K562 (cell line): ENCODE results near the gene RUNX3. TPM values are rescaled to one million over a fixed set of nuclear protein-coding genes. Genes with fewer than 3 reads are reported as not detected.

ENCODE experiments used
- ATAC-seq: fragments of 200-7000 bp; cut with Tn5 transposase; 3 replicates; pipeline ENCODE4 v1.9.1; 2020; ENCODE audit warnings: moderate library complexity
- BruUV-seq: library from RNA; stranded (reverse); fragments of 400-500 nt; replicated peaks from 2 replicates; lab custom pipeline; 2021; lab: Mats Ljungman, UMichigan
- CTCF ChIA-PET: fragments of 300-600 bp; formaldehyde crosslinking; extraction: SDS; loops from one replicate; lab custom pipeline; 2021; ENCODE audit warnings: low intra/inter-chr PET ratio; lab: Yijun Ruan, JAX
- POLR2A ChIA-PET: fragments of 300-600, 350-650 bp; sonication (Branson Sonifier 250); formaldehyde crosslinking; extraction: SDS; loops from one replicate; lab custom pipeline; 2021; ENCODE audit warnings: antibody characterized with exemption, inconsistent platforms; lab: Yijun Ruan, JAX
- DNase-seq, 4 experiments: peaks; one replicate each; pipeline versions ENCODE4 v3.0.0 to v3.0.0-alpha.2; 2011 to 2018; ENCODE audit warnings: low spot score in 3 of 4, mixed read lengths in 3 of 4; ENCODE audit errors: extremely low read depth in 1 of 4
- FAIRE-seq: peaks from 2 replicates; lab custom pipeline; 2011; peaks lifted over from hg19 to GRCh38; lab: Jason Lieb, UNC
- H2AFZ ChIP-seq: 2 replicates; pipeline ENCODE4 v1.6.0; 2011; ENCODE audit warnings: low read depth, low read length, control low read depth, inconsistent platforms
- H3K27ac ChIP-seq: fragments of 200-600 bp; 3 replicates; pipeline ENCODE4 v1.8.0; 2011; ENCODE audit warnings: low read depth, mild to moderate bottlenecking, control low read depth, inconsistent platforms, low read length, moderate library complexity, mixed read lengths; ENCODE audit errors: extremely low read depth
- H3K27me3 ChIP-seq, 2 experiments: fragments of 300-600 bp in 1 of 2; 2 replicates in 1 of 2; 3 replicates in 1 of 2; pipeline versions ENCODE4 v1.6.0 to v1.8.0; 2011; ENCODE audit warnings: inconsistent platforms in 2 of 2, low read length in 2 of 2, mild to moderate bottlenecking in 1 of 2, mixed read lengths in 1 of 2, moderate library complexity in 1 of 2; ENCODE audit not compliant: control insufficient read depth in 2 of 2, insufficient read depth in 2 of 2
- H3K36me3 ChIP-seq: fragments of 300-600 bp; 3 replicates; pipeline ENCODE4 v1.8.0; 2011; ENCODE audit warnings: mild to moderate bottlenecking, low read length, inconsistent platforms; ENCODE audit not compliant: control insufficient read depth, insufficient read depth
- H3K4me1 ChIP-seq, 2 experiments: fragments of 200-600 bp in 1 of 2; replicated peaks in 1 of 2; 2 replicates in 1 of 2; 3 replicates in 1 of 2; pipeline versions ENCODE4 v1.5.1 to v1.8.0; 2011; ENCODE audit warnings: inconsistent platforms in 2 of 2, low read length in 2 of 2, mild to moderate bottlenecking in 1 of 2, mixed read lengths in 1 of 2, moderate library complexity in 1 of 2; ENCODE audit not compliant: control insufficient read depth in 2 of 2, insufficient read depth in 2 of 2
- H3K4me2 ChIP-seq: 2 replicates; pipeline ENCODE4 v1.6.1; 2011; ENCODE audit warnings: low read length, control low read depth, inconsistent platforms, mixed read lengths; ENCODE audit not compliant: insufficient read depth
- H3K4me3 ChIP-seq: fragments of 200-600 bp; sonication (generic), shearing (Covaris generic); 2 replicates; pipeline ENCODE4 v1.5.1; 2016; ENCODE audit warnings: control low read depth, inconsistent platforms
- H3K79me2 ChIP-seq: fragments of 200-600 bp; 3 replicates; pipeline ENCODE4 v1.8.0; 2011; ENCODE audit warnings: low read length, inconsistent platforms; ENCODE audit not compliant: control insufficient read depth, insufficient read depth
- H3K9ac ChIP-seq, 2 experiments: 2 replicates each; pipeline versions ENCODE4 v1.6.0 to v1.6.1; 2011; ENCODE audit warnings: low read depth in 2 of 2, low read length in 2 of 2, control low read depth in 1 of 2, inconsistent platforms in 1 of 2, mild to moderate bottlenecking in 1 of 2, mixed read lengths in 1 of 2; ENCODE audit not compliant: insufficient read depth in 1 of 2
- H3K9me1 ChIP-seq: one replicate; pipeline ENCODE4 v1.6.0; 2011; ENCODE audit warnings: inconsistent platforms, mild to moderate bottlenecking, low read length, moderate library complexity; ENCODE audit not compliant: control insufficient read depth, insufficient read depth
- H3K9me3 ChIP-seq: replicated peaks from 2 replicates; pipeline ENCODE4 v1.5.1; 2011; ENCODE audit warnings: low read depth, low read length, inconsistent platforms; ENCODE audit not compliant: control insufficient read depth, insufficient read depth
- H4K20me1 ChIP-seq: replicated peaks from 2 replicates; pipeline ENCODE4 v1.6.1; 2011; ENCODE audit warnings: low read length, inconsistent platforms, mixed read lengths; ENCODE audit not compliant: control insufficient read depth, insufficient read depth
- CBX1 ChIP-seq: sonication (generic); IDR thresholded peaks from 2 replicates; pipeline ENCODE4 v1.6.1; 2016; ENCODE audit warnings: antibody characterized with exemption, low read depth, mild to moderate bottlenecking
- CREB3L1 ChIP-seq: fragments of 450-650 bp; IDR thresholded peaks from 2 replicates; pipeline ENCODE4 v1.6.1; 2014; ENCODE audit warnings: low read depth, mild to moderate bottlenecking, moderate library complexity, borderline replicate concordance
- MEF2A ChIP-seq: IDR thresholded peaks from 2 replicates; pipeline ENCODE4 v1.6.1; 2011; ENCODE audit warnings: low read depth, mild to moderate bottlenecking, low read length, moderate library complexity; ENCODE audit not compliant: control insufficient read depth
- NR0B1 ChIP-seq: fragments of 450-650 bp; IDR thresholded peaks from one replicate; pipeline ENCODE4 v1.6.1; 2018; ENCODE audit warnings: mild to moderate bottlenecking, moderate library complexity; ENCODE audit not compliant: partially characterized antibody
- PRMT5 ChIP-seq: sonication (generic); formaldehyde crosslinking; IDR thresholded peaks from 2 replicates; pipeline ENCODE4 v1.5.0; 2020; ENCODE audit warnings: missing genetic modification reagents
- ZNF699 ChIP-seq: fragments of 250-450 bp; sonication (Bioruptor Pico); IDR thresholded peaks from 2 replicates; pipeline ENCODE4 v1.8.0; 2021; ENCODE audit warnings: mild to moderate bottlenecking, moderate library complexity; ENCODE audit not compliant: insufficient replicate concordance
- WGBS: fragments of 100-300 bp; shearing (Covaris generic); methylation state at CpG from one replicate; pipeline ENCODE4 v1.1.6; 2016; ENCODE audit warnings: low coverage, mixed read lengths; ENCODE audit not compliant: insufficient coverage; ENCODE audit errors: missing lambda C conversion rate; 5-methylcytosine and 5-hydroxymethylcytosine counted together
- in situ Hi-C: fragments of 300-500 bp; cut with MboI; formaldehyde crosslinking; loops from 4 replicates; pipeline ENCODE4 v1.15.0; 2018; ENCODE audit warnings: inconsistent platforms, mixed read lengths
- intact Hi-C: fragments of 100-400 bp; cut with micrococcal nuclease; formaldehyde crosslinking; loops from 2 replicates; pipeline ENCODE4 v1.14.2; 2022
- polyA plus RNA-seq, 8 experiments: library from polyadenylated mRNA; depleted of rRNA in 4 of 8; stranded (reverse) in 5 of 8; unstranded in 3 of 8; fragments of >200 nt; fragmentation: Nextera tagmentation in 2 of 8; fragmentation: Illumina TruSeq in 1 of 8; extraction: Ambion mirVana in 2 of 8; extraction: Trizol in 1 of 8; gene quantifications; 2 replicates each; pipeline versions ENCODE4 v1.2.1 to v1.2.3, GENCODE V29; 2011 to 2014; ENCODE audit warnings: inconsistent platforms in 1 of 8, missing spikeins in 1 of 8
- total RNA-seq, 7 experiments: library from RNA; depleted of rRNA in 6 of 7; stranded (reverse); fragments of >200 nt in 6 of 7; fragmentation: Illumina TruSeq in 2 of 7; extraction: Trizol in 2 of 7; gene quantifications; 2 replicates each; pipeline versions ENCODE4 v1.2.1 to v1.2.3, GENCODE V29; 2011 to 2021; ENCODE audit warnings: low replicate concordance in 1 of 7
- TF ChIP-seq, protein P1 (sequence below): fragments of 450-650 bp; IDR thresholded peaks from 2 replicates; pipeline ENCODE4 v1.7.1; 2018; ENCODE audit warnings: mild to moderate bottlenecking, low read depth; ENCODE audit not compliant: partially characterized antibody

The RUNX3 gene
- total and polyA plus RNA-seq, 9 of the 15 experiments (the other 6 are each of a cell fraction or from before 2014, with no cell fraction given): 0.01 to 0.64 (median 0.09) TPM

- no peak overlapping the region for H3K9ac ChIP-seq
- POLR2A ChIA-PET: interaction anchor here (0.6 to 0.8 kb wide), 2 partner anchors 8 to 126 kb away, joined by 3 to 5 read pairs; no protein-coding TSS in a partner anchor
- CTCF ChIA-PET: no interaction called here
- H3K4me3 ChIP-seq: no peak overlapping the region
- intact Hi-C loops (no loop called here), in situ Hi-C loops (no loop called here)
- TF ChIP-seq PRMT5 (CRISPR knock-in tag) (no peak), CREB3L1 (no peak), NR0B1 (no peak), MEF2A (no peak), CBX1 (no peak), ZNF699 (CRISPR knock-in tag) (no peak)
- TF ChIP-seq, protein P1, sequence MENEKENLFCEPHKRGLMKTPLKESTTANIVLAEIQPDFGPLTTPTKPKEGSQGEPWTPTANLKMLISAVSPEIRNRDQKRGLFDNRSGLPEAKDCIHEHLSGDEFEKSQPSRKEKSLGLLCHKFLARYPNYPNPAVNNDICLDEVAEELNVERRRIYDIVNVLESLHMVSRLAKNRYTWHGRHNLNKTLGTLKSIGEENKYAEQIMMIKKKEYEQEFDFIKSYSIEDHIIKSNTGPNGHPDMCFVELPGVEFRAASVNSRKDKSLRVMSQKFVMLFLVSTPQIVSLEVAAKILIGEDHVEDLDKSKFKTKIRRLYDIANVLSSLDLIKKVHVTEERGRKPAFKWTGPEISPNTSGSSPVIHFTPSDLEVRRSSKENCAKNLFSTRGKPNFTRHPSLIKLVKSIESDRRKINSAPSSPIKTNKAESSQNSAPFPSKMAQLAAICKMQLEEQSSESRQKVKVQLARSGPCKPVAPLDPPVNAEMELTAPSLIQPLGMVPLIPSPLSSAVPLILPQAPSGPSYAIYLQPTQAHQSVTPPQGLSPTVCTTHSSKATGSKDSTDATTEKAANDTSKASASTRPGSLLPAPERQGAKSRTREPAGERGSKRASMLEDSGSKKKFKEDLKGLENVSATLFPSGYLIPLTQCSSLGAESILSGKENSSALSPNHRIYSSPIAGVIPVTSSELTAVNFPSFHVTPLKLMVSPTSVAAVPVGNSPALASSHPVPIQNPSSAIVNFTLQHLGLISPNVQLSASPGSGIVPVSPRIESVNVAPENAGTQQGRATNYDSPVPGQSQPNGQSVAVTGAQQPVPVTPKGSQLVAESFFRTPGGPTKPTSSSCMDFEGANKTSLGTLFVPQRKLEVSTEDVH: no peak
- no peak overlapping the region for H3K4me2 ChIP-seq
- no peaks in the 10 kb centered on the region for H3K79me2 ChIP-seq
- no peaks in the 10 kb centered on the region for H3K36me3 ChIP-seq
- WGBS: 28% methylated on average over 26 of the region's 26 CpGs
- H3K27me3 ChIP-seq: peaks cover 20 to 48% of the 10 kb centered on the region in 2 experiments
- no peaks in the 10 kb centered on the region for H4K20me1 ChIP-seq
- BruUV-seq: no TSS peak
- H2AFZ ChIP-seq: no peak overlapping the region
- H3K9me3 ChIP-seq: no peaks in the 10 kb centered on the region
- no peaks in the 10 kb centered on the region for H3K9me1 ChIP-seq
- FAIRE-seq: no peak
- no peak for ATAC-seq
- H3K27ac ChIP-seq: no peak overlapping the region
- peaks cover 0 to 24% of the 10 kb centered on the region in 2 experiments; a peak in 3 of 5 replicates for H3K4me1 ChIP-seq
- DNase-seq: no peak
Observed at GRCh38 chr1:24961961-24962861, 32.1 kb upstream of the RUNX3 start.
